HG03432 (cell line): ENCODE data around the gene FBXL14.
"Not testable (repeated sequence)": the region's sequence is repeated elsewhere in the genome, so short reads cannot be mapped to it uniquely, and the experiment has no call there.

Source experiments
- ATAC-seq: cut with Tn5 transposase; IDR thresholded peaks from one replicate; pipeline ENCODE4 v1.9.1; 2021; ENCODE audit warnings: mild to moderate bottlenecking, moderate library complexity; ENCODE audit not compliant: unreplicated experiment

Gene FBXL14

DNA sequence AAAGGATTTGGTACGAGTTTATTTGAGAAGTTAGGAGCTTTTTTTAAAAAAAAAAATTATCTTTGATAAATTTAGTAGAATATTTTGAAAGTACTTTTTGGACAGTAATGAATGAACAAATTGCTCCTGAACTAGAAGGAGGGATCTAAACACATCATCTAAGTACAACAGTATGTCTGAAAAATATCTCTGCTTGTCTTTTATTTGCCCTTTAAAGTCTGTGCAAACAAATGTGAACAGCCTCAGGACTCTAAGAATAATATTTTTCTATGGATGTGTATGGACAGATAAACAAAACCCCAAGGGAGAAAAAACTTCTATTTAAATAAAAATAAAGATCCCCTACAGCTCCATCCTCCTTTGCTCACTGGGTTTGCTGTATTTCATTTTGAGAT lies 19.5 kb downstream of the FBXL14 start:
- ATAC-seq: no peak

DNA sequence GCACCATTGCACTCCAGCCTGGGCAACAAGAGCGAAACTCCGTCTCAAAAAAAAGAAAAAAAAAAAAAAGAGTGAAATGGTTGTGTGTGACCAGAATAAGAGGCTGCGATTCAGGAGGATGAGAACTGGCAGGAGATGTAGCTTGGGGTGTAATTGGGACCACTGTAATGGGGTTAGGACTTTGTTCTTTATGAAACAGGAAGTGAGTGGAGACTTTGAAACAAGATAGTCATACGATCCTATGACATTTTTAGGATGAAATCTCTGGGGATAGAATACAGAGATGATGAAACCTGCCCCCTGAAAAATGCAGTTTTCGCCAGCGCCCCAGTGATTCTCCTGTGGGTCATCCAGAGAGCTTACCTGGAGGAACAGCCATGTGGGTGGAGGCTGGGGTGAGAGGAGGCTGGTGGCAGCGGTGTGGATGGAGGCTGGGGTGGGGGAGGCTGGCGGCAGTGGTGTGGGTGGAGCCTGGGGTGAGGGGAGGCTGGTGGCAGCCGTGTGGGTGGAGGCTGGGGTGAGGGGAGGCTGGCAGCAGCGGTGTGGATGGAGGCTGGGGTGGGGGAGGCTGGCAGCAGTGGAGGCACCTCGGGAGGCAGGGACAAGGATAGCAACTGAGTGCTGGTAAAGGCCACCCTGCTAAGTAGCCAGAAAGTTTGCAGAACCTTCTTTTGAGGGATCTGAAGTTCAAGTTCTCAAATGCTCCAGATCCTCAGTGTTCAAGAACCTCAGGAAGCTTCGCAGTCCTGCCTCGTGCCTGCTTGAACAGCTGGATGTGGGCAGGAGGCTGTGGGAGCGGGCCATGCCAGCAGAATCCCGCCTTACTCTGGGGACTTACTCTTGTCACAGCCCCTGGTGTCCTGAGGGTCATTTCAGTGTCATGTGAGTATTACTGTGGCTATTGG lies 20.2 kb downstream of the FBXL14 start:
- ATAC-seq: no peak

DNA sequence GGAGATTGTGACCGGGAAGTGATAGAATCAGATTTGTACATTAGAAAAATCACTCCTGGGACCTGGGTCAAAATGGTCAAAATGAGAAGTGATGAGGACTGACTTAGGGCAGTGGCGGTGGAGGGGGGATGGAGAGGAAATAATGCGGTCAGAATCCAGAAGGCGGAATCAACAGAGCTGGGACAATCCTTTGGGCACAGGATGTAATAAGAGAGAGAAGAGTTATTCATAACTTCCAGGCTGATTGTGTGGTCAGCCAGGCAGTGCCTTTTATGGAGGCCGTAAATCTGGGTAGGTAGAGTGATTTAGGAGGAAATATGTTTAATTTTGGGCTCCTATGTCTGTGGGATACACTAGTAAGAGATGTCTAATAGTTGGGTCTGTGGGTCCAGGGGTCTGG lies 21.6 kb downstream of the FBXL14 start:
- no peak for ATAC-seq

DNA sequence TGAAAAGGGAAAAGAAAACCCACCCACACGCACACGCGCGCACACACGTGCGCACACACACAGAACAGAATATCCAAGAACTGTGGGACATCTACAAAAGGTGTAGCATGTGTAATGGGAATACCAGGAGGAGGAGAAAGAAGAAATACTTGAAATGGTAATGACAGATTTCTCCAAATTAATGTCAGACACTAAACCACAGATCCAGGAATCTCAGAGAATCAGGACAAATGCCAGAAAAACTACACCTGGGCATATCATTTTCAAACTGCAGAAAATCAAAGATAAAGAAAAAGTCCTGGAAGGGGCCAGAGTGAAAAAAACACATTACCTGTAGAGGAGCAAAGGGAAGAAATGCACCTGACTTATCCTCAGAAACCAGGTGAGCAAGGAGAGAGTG lies 26.5 kb downstream of the FBXL14 start:
- no peak for ATAC-seq

DNA sequence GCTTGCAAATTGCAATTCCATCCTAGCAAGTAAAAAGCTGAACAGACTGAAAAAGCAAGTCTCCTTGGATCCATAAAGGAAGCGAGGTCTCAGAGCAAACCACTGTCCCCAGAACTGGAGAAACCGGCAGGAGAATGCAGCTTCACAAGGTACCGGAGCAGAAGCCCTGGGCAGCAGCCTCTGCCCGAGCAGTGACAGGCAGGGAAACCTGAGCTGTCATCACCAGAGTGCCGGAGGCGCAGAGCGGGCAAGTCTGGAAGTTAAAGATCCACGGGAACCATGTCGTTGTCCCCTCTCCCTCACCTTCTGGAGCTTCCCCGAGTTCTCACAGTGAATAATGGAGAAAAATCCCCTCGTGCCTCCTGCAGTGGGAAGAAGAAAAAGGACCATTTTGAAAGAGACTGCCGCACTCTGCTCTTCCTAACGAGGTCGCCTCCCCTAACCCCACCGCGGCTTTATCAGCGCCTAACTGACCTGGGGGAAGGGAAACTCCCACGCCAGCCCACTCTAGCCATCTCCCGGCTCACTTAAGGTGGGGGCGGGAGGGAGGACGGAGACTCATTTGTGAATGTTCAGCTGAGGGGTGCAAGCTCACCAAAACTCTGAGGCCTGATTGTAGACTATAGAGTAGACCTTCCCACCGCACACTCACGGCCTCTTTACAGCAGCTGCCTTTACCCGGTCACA lies 27.8 kb downstream of the FBXL14 start:
- no peak for ATAC-seq

DNA sequence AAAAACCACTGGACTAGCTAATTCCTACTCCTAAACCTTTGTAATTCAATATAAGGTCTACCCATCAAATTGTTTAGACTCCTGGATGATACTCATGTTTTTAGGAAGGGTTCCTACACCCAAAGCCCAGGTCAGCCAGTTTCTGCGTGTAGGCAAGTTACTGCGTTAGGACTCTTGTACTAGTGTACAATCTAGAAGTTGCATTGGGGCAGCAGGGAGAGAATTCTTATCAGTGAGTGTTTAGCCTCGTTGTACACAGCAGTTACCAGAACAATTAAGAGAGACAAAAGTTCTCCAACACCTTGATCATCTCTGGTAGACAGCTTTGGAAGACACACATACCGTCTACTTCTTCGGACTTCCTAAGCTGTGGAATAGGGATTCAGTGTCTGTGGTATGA lies 29.2 kb downstream of the FBXL14 start:
- no peak for ATAC-seq

DNA sequence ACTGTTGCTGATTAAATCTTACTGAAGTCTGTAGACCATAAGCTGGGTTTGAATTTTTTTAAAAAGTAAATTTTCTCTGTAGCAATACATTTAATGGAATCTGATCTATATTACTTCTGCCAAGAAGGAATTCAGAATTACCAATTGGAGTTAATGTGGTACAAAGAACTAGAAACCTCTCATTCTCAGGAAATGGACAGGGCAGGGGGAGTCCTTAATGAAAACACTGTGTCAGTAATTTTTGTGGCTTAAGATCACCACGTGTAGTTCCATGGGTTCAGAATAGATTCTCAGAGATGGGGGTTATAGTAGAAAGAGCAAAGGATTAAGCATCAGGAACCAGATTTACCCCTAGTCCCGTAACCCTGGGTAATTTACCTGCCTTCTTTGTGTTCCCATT lies 30.3 kb downstream of the FBXL14 start:
- ATAC-seq: no peak

DNA sequence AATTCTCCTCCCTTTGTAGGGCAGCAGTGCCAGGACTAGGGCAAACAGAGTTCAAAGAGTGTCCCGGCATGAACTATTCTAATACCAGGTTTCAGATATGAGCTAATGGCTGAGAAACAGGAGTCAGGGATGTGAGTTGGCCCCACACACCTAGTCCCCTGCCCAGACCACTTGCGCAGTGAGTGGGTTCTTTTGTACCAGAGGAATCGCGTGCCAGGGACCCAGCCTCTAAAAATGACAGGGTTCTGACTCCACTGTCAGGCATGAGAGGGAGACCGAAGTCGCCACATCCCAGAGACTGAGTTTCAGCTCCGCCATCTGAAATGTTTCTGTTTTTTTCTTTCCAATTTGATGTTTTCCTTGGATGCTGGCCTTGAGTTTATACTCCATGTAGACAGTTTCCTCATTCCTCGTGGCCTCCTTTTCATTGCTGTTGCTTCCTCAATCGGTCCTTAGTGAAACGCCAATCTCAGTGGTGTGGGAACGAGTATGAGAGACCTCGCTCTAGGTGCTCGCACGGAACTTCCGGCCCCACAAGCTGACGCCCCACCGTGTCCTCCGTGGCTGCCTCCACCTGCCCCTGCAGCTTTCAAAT lies 31.5 kb downstream of the FBXL14 start:
- no peak for ATAC-seq

DNA sequence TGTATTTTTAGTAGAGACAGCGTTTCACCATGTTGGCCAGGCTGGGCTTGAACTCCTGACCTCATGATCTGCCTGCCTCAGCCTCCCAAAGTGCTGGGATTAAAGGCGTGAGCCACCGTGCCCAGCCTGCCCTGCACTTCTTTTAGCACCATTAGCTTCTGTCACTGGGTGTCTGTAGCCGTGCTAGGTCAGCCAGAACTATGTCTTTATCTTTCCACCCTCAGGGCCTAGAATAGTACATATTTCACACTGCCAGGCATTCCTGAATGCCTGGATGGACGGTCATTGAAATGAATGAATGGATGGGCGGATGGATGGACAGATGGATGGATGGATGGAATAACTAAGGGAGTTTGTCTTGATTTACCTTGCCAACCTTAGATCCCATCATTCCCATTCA lies 33.7 kb downstream of the FBXL14 start:
- ATAC-seq: no peak

DNA sequence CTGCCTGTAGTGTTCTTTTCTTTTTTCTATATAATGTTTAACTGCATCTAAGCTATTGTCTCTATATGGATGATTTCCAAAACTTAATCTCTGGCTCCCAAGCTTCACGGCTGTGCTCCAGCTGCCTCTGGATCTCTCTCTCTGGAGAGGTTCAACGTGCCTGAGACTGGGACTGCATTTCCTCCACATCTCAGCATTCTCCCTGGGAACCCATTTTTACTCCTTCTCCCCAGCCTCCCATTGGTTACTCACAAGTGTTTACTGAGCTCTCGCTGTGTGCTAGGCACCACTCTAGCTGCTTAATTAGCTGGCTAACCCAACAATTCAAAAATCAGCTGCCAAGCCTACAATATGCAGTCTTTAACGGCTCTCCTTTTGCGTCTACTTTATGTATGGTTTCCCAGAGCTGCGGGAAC lies 34.7 kb downstream of the FBXL14 start:
- ATAC-seq: no peak

DNA sequence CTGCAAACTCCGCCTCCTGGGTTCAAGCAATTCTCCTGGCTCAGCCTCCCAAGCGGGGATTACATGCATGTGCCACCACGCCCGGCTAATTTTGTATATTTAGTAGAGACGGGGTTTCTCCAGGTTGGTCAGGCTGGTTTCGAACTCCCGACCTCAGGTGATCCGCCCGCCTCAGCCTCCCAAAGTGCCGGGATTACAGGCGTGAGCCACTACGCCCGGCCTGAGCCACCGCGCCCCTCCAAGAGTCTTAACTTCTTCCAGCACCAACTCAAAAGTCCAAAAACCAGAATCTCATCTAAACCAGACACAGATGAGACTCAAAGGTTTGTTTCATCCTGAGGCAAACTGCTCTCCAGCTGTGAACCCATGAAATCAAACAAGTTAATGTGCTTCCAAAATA lies 36.3 kb downstream of the FBXL14 start:
- ATAC-seq: not testable (repeated sequence)

DNA sequence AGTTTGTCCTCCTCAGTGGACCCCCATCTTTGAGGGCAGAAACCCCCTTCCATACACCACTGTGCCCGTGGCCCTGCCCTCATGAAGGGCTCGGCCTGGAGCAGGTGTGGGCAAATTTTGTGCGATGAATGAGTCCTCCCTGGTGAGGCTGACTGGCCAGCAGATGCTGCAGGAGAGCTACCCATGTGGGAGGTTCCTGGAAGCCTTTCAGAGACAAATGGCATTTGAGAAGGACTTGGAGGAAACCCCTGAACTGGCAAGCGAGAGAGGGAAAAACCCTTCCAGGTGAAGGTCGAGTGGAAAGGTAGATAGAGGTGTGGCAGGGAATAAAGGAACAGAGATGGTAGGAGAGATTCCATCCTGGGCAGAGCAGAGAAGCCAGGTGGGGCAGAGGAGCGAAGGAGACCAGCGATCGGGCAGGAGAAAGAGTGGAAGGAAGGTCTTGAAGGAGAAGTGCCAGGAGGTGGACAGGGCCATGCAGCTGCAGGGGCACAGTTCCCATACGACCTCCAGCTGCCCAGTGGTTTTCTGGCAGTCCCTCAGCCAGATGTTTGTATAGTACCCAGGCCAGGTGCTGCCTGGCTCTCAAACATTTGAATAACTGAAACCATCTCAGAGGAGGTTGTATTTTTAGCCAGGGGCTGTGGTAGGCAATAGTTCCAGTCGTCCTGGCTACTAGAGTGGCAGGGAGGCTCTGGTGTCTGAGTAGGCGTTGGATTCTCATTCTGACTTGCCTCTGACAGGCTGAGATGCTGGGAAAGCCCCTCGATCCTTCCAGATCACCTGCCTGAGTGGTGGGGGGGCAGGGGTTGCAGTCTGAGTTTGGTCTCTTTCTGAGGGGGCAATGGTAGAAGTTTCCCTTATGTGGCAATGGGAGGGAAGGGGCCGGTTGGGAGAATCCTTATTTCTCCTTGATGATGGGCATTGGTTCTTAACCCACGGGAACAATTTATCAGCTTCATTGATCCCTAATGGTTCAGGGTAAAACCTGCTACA lies 40.1 kb downstream of the FBXL14 start:
- peak; percentile 93 for ATAC-seq

DNA sequence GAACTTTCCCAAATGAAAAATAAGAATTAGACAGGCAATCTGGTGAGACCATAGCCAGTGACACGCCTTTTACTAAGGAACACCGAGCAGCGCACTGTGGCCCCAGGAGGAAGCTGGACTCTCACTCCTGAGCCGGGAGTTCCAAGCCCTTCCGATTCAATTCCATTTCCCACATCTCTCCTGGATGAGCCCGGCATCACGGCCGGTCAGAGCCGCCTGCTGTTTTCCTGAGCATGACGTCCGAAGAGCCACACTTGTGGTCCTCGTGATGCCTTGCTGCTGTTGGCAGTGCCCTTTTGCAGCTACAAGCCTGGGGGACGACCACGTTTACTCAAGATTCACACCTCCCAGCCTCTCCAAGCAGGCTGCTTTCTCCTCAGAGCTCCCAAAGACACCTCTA lies 40.8 kb downstream of the FBXL14 start:
- ATAC-seq: no peak

DNA sequence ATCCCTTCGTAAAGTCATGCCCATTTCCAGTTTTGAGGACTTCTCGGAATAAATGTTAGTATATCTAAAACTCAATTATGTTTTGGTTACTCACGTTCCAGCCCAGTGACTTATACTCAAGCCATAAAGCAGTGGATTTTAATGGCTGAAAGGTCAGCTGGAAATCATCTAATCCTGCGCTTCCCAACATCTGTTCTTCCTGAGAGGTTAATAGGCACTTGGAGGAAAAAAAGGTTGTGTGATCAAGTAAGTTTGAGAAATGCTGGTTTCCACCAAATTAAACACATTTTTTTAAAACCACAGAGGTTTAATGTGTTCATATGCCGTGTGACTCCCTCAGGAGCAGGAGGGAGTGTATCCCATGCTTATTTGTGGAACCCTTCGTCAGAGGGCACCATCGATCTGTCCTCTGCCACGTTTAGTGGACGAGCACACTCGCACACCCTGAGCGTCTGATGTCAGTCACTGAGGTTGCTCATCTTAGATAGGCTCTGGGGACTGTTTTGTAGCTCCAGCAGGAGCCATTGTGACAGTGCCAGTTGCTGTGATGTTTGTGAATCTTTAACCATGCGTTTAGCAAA lies 41.4 kb downstream of the FBXL14 start:
- ATAC-seq: no peak

DNA sequence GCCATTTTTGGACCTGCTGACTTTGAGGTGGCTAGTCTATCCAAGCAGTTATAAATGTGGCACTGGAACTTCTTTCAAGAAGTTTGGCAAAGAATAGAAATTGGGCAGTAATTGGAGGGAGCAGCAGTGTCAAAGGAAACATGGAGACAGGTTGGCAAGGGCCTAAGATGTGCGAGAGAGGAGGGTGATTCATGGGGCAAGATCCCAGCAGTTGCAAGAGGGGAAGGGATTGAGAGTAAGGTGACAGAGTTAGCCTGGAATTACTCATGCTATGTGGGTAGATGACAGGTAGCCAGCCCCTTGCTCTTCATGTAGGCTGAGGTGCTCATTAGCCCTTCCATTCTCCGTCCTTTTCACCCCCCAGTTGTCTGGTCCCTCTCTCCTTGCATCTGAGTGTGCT lies 42.2 kb downstream of the FBXL14 start:
- ATAC-seq: no peak

DNA sequence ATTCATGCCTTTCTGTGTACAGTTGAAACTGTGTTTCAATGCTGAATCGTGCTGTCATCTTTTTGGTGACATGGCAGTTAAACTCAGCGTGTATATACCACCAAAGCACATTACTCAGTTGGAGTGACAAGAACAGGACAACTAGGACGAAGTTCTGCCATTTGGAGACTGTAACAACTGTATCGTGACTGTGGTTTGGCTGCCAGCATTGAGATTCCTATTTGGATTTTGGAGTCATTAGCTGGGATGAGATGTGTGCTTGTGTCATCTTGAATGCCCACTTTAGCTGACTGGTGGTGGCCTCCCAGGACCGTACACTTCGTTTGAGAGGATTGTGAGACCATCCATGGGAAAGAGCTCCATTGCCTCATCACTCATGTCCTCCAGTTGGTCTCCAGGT lies 42.9 kb downstream of the FBXL14 start:
- ATAC-seq: no peak

DNA sequence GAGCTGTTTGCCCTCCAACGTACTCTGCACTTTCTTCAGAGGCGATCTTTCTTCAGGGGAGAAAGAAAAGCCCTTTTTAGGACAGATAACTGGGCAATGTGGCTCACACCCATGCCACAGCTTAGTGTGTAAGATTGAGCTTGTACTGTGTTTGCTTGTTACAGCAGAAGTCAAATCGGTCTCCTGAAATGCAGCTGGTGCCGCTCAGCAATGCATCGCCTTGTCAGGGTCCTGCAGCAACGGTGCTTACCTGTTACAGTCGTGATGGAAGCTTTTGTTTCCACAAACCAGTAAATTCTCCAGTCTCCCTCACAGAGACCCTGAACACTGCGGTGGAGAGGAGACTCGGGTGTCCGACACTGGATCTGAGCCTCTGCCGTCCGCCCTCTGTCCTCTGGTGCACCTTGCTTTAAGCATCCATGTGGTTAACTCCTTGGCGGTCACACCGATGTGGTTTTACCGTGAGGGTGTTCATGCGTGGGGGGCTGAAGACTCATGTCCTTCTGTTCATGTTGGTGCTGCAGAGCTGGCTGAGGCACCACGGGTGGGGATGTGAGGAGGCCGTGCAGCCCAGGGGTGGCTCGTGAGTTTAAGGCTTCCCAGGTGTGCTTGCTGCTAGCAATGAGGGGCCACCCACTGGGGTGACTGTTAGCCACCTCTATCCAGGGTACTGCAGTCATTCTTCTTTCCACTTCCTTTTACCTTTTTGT lies 47.3 kb downstream of the FBXL14 start:
- no peak for ATAC-seq

DNA sequence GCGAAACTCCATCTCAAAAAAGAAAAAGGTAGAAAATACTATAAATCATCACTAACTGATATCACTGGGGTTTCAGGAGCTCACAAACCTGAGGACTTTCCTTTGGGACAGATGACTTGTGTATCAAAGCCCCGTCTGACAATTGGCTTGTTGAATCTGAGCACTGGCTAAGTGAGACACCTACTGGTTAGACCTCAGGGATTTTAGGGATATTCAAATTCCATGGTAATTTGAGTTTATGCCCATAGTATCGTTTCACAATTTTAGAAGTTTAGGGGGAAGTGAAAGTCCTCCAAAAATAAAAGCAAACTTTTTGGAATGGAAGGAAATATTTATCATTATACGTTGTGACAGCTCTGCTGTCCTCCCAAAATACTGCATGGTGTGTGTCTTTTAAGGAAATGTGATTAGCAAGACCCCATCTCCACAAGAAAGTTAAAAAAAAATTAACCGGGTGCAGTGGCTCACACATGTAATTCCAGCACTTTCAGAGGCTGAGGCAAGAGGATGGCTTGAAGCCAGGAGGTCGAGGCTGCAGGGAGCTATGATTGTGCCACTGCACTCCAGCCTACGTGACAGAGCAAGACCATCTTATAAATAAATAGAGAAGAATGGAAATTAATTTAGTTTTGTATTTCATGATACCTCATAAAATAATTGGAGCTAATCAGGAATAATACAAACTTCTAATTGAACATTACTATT lies 49.2 kb downstream of the FBXL14 start:
- no peak for ATAC-seq

DNA sequence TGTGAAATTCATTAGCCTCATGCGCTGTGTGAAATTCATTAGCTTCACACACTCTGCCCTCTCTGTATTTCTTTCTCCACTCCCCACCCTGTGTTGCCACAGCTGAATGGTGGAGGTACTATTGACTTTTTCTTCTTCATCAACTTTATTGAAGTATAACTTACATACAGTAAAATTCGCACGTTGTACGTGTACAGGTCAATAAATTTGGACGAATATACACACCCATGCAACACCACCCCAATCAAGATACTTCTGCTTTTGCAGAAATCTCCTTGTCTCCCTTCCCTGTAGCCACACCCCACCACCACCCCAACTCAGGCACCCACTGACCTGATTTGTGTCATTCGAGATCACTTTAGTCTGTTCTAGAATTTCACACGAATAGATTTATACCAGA lies 51.8 kb downstream of the FBXL14 start:
- no peak for ATAC-seq
